Mesendoderm (in vitro differentiated cells): ENCODE results near the gene WFDC2.

Experiments
- DNase-seq: peaks from one replicate; pipeline ENCODE4 v3.0.0; 2013
- H2AK5ac ChIP-seq: 2 replicates; pipeline ENCODE4 v1.6.1; 2013; ENCODE audit warnings: low read length, inconsistent platforms
- H2BK120ac ChIP-seq: 2 replicates; pipeline ENCODE4 v1.6.1; 2013; ENCODE audit warnings: low read depth, mild to moderate bottlenecking, low read length, moderate library complexity, mixed read lengths
- H2BK15ac ChIP-seq: replicated peaks from 2 replicates; pipeline ENCODE4 v1.6.1; 2013; ENCODE audit warnings: low read depth, mild to moderate bottlenecking, moderate library complexity
- H2BK5ac ChIP-seq: 2 replicates; pipeline ENCODE4 v1.6.1; 2013; ENCODE audit warnings: low read length, inconsistent platforms
- H3K18ac ChIP-seq: 2 replicates; pipeline ENCODE4 v1.6.1; 2013; ENCODE audit warnings: mild to moderate bottlenecking, low read length, mixed read lengths
- H3K23ac ChIP-seq: one replicate; pipeline ENCODE4 v1.6.1; 2013; ENCODE audit warnings: low read length
- H3K27ac ChIP-seq: 2 replicates; pipeline ENCODE4 v1.5.1; 2013; ENCODE audit warnings: low read depth, mild to moderate bottlenecking, inconsistent platforms, low read length, moderate library complexity
- H3K27me3 ChIP-seq: 2 replicates; pipeline ENCODE4 v1.6.1; 2013; ENCODE audit warnings: low read length, control low read depth, mild to moderate bottlenecking, inconsistent platforms; ENCODE audit not compliant: insufficient read depth, poor library complexity
- H3K36me3 ChIP-seq: 2 replicates; pipeline ENCODE4 v1.6.1; 2013; ENCODE audit warnings: low read length, inconsistent platforms; ENCODE audit not compliant: control insufficient read depth, insufficient read depth
- H3K4ac ChIP-seq: one replicate; pipeline ENCODE4 v1.6.1; 2013; ENCODE audit warnings: low read depth, mild to moderate bottlenecking, low read length, moderate library complexity
- H3K4me1 ChIP-seq: 2 replicates; pipeline ENCODE4 v1.6.1; 2013; ENCODE audit warnings: low read depth, low read length, inconsistent platforms; ENCODE audit not compliant: control insufficient read depth
- H3K4me2 ChIP-seq: 2 replicates; pipeline ENCODE4 v1.6.1; 2013; ENCODE audit warnings: low read length
- H3K4me3 ChIP-seq: 2 replicates; pipeline ENCODE4 v1.5.1; 2013; ENCODE audit warnings: mild to moderate bottlenecking, low read length
- H3K56ac ChIP-seq: one replicate; pipeline ENCODE4 v1.6.1; 2013; ENCODE audit warnings: low read length
- H3K79me1 ChIP-seq: 2 replicates; pipeline ENCODE4 v1.6.1; 2013; ENCODE audit warnings: low read length, inconsistent platforms
- H3K79me2 ChIP-seq: 2 replicates; pipeline ENCODE4 v1.6.1; 2013; ENCODE audit warnings: mild to moderate bottlenecking, low read length; ENCODE audit not compliant: control insufficient read depth, insufficient read depth
- H3K9ac ChIP-seq: 2 replicates; pipeline ENCODE4 v1.6.1; 2013; ENCODE audit warnings: low read length, inconsistent platforms
- H4K5ac ChIP-seq: one replicate; pipeline ENCODE4 v1.6.1; 2013; ENCODE audit warnings: low read length
- H4K8ac ChIP-seq: one replicate; pipeline ENCODE4 v1.6.1; 2013; ENCODE audit warnings: low read depth, mild to moderate bottlenecking, control low read depth, low read length, moderate library complexity
- WGBS: extraction: QIAGEN DNeasy Blood & Tissue Kit; methylation state at CpG from one replicate; pipeline ENCODE4 v1.1.7; 2013; ENCODE audit warnings: low lambda C conversion rate, missing lambda C conversion rate; ENCODE audit not compliant: insufficient coverage; ENCODE audit errors: extremely low coverage; 5-methylcytosine and 5-hydroxymethylcytosine counted together

Gene WFDC2

DNA sequence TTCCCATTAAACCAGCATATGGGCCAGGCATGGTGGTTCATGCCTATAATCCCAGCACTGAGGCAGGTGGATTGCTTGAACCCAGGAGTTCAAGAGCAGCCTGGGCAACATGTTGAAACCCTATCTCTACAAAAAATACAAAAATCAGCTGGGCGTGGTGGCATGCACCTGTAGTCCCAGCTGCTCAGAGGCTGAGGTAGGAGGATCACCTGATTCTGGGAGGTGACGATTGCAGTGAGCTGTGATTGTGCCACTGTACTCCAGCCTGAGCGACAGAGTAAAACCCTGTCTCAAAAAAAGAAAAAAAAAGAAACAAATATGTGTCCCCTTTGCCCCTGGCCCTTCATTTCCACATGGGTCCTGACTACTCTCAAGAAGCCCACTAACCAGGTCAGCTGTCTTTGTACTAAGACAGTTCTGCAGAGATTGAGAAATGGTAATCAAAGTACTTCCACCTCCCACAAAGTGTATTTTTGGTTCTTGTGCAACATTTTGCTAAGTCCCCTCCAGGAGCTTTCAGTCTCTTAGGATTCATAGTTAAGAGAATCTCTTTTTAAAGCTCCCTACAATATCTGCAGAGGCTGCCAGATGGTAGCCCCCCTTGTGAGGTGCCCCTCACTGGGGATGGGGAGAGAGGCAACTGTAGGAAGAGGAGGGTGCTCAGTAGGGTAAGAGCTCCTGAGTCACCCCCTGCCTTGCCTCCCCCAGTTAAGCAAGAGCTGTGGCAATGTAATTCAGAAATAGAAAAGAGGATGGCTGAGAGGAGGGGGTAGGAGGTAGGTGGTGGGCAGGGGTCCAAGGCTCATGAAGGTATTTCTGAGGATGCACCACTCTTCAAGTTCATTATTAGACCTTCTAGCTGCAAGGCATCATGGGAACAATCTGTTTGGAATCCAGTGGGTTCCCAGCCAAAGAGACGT, 16.5 kb upstream of the WFDC2 start:
- no peak overlapping the region for H3K4me3 ChIP-seq
- H3K9ac ChIP-seq, result no peak overlapping the region
- H2BK5ac ChIP-seq, result no peak overlapping the region
- H3K27ac ChIP-seq, result no peak overlapping the region
- no peak overlapping the region for H3K4me2 ChIP-seq
- H3K27me3 ChIP-seq, result no peaks in the 10 kb centered on the region
- peaks cover 6% of the 10 kb centered on the region for H3K4me1 ChIP-seq
- DNase-seq, result no peak
- no peak overlapping the region for H4K5ac ChIP-seq
- H2BK15ac ChIP-seq, result no peak overlapping the region
- no peaks in the 10 kb centered on the region for H3K36me3 ChIP-seq
- no peak overlapping the region for H3K4ac ChIP-seq
- no peak overlapping the region for H2BK120ac ChIP-seq
- H3K79me1 ChIP-seq, result no peaks in the 10 kb centered on the region
- no peaks in the 10 kb centered on the region for H3K79me2 ChIP-seq
- no peak overlapping the region for H3K56ac ChIP-seq
- no peak overlapping the region for H2AK5ac ChIP-seq
- no peak overlapping the region for H3K18ac ChIP-seq
- no peak overlapping the region for H3K23ac ChIP-seq
- no peak overlapping the region for H4K8ac ChIP-seq
- no CpG with 5 or more reads among the region's 4 CpGs for WGBS

DNA sequence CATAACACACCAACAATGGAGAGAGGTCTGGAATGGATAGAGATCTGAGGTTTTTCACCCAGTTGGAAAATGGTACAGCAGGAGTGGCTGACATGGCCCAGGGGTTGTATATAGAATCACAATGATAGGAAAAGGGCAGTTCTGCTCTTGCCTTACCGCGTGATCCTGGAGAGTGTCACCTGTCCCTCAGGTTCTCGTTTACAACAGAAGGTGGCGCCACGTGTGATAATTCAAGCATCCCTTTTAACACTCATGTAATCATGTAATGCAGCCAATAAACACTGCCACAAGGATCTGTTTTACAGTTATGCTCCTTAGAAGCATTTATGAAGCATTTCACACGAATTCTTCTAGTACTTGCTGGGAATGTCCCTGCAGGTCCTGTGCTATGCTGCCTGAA, 12.9 kb upstream of the WFDC2 start:
- Histone ChIP-seq H3K56ac (no peak overlapping the region), H4K8ac (no peak overlapping the region), H3K4me1 (no peaks in the 10 kb centered on the region), H3K18ac (no peak overlapping the region), H3K4me3 (no peak overlapping the region), H3K9ac (no peak overlapping the region), H4K5ac (no peak overlapping the region), H2AK5ac (no peak overlapping the region), H3K79me1 (no peaks in the 10 kb centered on the region), H2BK15ac (no peak overlapping the region), H3K23ac (no peak overlapping the region), H3K27ac (no peak overlapping the region), H3K4ac (no peak overlapping the region), H2BK120ac (no peak overlapping the region), H3K79me2 (no peaks in the 10 kb centered on the region), H2BK5ac (no peak overlapping the region), H3K4me2 (no peak overlapping the region), H3K27me3 (no peaks in the 10 kb centered on the region), H3K36me3 (no peaks in the 10 kb centered on the region)
- WGBS, result no CpG with 5 or more reads among the region's 6 CpGs
- peak; percentile 78 for DNase-seq

DNA sequence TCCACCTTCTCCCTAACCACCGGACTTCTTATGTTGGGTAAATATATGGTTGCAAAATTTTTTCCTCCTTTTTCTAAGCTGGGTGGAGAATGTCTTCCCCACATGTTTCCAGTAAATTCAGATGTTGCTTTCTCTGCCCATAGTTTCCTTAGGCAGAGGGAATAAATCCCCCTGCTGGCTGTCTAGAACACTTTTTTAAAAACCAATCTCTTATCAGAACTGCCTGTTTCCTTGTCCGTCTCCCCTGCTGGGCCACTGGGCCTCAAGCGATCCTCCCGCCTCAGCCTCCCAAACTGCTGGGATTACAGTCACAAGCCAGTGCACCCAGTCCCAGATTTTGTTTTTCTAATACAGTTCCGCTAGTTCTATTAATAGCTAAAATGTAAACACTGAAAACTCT, 9.9 kb upstream of the WFDC2 start:
- H2BK15ac ChIP-seq, result no peak overlapping the region
- H3K23ac ChIP-seq, result no peak overlapping the region
- no peak overlapping the region for H3K56ac ChIP-seq
- H4K8ac ChIP-seq, result no peak overlapping the region
- no peak overlapping the region for H3K9ac ChIP-seq
- no peak for DNase-seq
- H3K4ac ChIP-seq, result no peak overlapping the region
- H3K4me2 ChIP-seq, result no peak overlapping the region
- no peaks in the 10 kb centered on the region for H3K79me2 ChIP-seq
- H2BK5ac ChIP-seq, result no peak overlapping the region
- no peaks in the 10 kb centered on the region for H3K36me3 ChIP-seq
- H2AK5ac ChIP-seq, result no peak overlapping the region
- no peak overlapping the region for H4K5ac ChIP-seq
- no peaks in the 10 kb centered on the region for H3K27me3 ChIP-seq
- H3K4me3 ChIP-seq, result no peak overlapping the region
- WGBS, result no CpG with 5 or more reads among the region's 5 CpGs
- no peak overlapping the region for H3K18ac ChIP-seq
- H3K4me1 ChIP-seq, result peaks cover 6% of the 10 kb centered on the region
- H3K79me1 ChIP-seq, result no peaks in the 10 kb centered on the region
- no peak overlapping the region for H2BK120ac ChIP-seq
- H3K27ac ChIP-seq, result no peak overlapping the region

DNA sequence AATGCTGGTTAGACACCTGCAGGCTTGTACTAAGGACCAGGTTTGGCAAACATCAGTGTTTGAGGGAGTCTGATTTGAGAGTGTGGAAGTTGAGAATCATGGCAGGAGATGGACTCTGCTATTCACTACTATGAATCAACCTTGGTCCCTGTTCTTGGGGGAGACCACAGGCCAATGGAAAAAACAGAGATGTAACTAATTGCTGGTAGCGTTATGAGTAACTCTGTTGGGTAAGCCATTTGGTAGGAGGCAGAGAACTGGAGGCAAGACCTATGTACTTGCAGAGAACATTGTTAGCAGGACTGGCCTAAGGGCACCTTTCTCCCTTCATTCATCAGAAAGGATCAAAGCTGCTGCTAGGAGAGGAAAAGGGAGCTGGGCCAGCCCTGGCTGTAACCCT, 8.3 kb upstream of the WFDC2 start:
- H3K4ac ChIP-seq, result no peak overlapping the region
- no peak overlapping the region for H4K5ac ChIP-seq
- no peak overlapping the region for H3K27ac ChIP-seq
- H3K56ac ChIP-seq, result no peak overlapping the region
- no peak overlapping the region for H3K18ac ChIP-seq
- H2BK120ac ChIP-seq, result no peak overlapping the region
- no peak overlapping the region for H2AK5ac ChIP-seq
- no peaks in the 10 kb centered on the region for H3K36me3 ChIP-seq
- H3K4me1 ChIP-seq, result peaks cover 6% of the 10 kb centered on the region
- H3K79me2 ChIP-seq, result no peaks in the 10 kb centered on the region
- DNase-seq, result no peak
- no peak overlapping the region for H3K9ac ChIP-seq
- H3K27me3 ChIP-seq, result no peaks in the 10 kb centered on the region
- H4K8ac ChIP-seq, result no peak overlapping the region
- H3K4me3 ChIP-seq, result no peak overlapping the region
- no peak overlapping the region for H2BK15ac ChIP-seq
- no peak overlapping the region for H2BK5ac ChIP-seq
- H3K79me1 ChIP-seq, result no peaks in the 10 kb centered on the region
- H3K4me2 ChIP-seq, result no peak overlapping the region
- H3K23ac ChIP-seq, result no peak overlapping the region
- no CpG with 5 or more reads among the region's 1 CpG for WGBS

DNA sequence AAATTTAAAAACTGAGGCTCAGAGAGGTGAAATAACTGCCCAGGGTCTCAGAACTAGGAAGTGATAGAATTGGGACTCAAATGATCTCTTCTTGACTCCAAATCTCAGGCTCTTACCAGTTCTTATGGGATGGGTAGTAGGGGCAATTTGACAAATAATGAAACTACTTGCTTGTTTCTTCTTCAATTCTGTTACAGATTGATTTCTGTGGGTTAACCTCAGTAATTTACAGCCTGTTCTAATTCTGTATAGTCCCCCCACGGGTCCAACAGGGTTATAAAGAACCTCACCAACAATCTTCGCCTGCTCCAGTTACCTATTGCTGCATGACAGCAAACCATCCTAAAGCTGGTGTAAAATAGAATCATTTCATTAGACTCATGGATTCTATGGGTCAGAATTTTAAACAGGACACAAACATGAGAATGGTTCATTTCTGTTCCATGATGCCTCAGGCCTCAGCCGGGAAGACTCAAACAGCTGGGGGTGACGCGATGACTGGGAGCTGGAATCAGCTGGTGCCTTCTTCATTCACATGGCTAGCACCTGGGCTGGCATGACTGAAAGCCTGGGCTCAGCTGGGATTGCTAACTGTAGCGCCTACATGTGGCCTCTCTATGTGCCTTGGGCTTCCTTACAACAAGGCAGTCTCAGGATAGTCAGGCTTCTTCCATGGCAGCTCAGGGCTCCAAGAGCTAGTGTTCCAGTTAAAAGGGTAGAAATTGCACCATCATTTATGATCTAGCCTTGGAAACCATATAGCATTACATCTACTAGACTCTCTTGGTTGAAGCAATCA, 6.6 kb upstream of the WFDC2 start:
- Histone ChIP-seq H3K4me3 (no peak overlapping the region), H4K5ac (no peak overlapping the region), H3K23ac (no peak overlapping the region), H3K18ac (no peak overlapping the region), H3K36me3 (no peaks in the 10 kb centered on the region), H3K4me1 (peaks cover 6% of the 10 kb centered on the region), H3K4me2 (no peak overlapping the region), H2BK15ac (no peak overlapping the region), H3K79me1 (no peaks in the 10 kb centered on the region), H2BK120ac (no peak overlapping the region), H3K27me3 (no peaks in the 10 kb centered on the region), H3K4ac (no peak overlapping the region), H2AK5ac (no peak overlapping the region), H3K27ac (no peak overlapping the region), H3K56ac (no peak overlapping the region), H3K9ac (no peak overlapping the region), H4K8ac (no peak overlapping the region), H3K79me2 (no peaks in the 10 kb centered on the region), H2BK5ac (no peak overlapping the region)
- WGBS, result no CpG with 5 or more reads among the region's 6 CpGs
- DNase-seq, result peak; percentile 63
